ENCODE data around the gene TSPY1. TPM values are rescaled to one million over a fixed set of nuclear protein-coding genes. Genes with fewer than 3 reads are reported as not detected.
"Not testable (repeated sequence)": the region's sequence is repeated elsewhere in the genome, so short reads cannot be mapped to it uniquely, and the experiment has no call there.

TSPY1 gene
- total RNA-seq = not detected

- H3K4me1 ChIP-seq; DNase-seq (ENCODE audit: extremely low spot score); H3K4me3 ChIP-seq; intact Hi-C loops (cut with DNase I); H3K27me3 ChIP-seq; H3K9me3 ChIP-seq; H3K36me3 ChIP-seq; H3K27ac ChIP-seq (replicated peaks in 1 of 4): not testable (repeated sequence)
- no CpG with 5 or more reads among the region's 25 CpGs for WGBS
Measured at GRCh38 chrY:9466655-9467054, at the start of gene TSPY1. TSPY1 (plus strand) TSS chrY:9466955; CDS start chrY:9467001, 46 bp downstream.

- no CpG with 5 or more reads among the region's 26 CpGs for WGBS
- DNase-seq (ENCODE audit: extremely low spot score); H3K27ac ChIP-seq (replicated peaks in 1 of 4): not testable (repeated sequence)
Measured at GRCh38 chrY:9486967-9487366, 20.2 kb downstream of the TSPY1 start, which contains the start of gene TSPY9. TSPY9 (plus strand) TSS chrY:9487267; CDS start chrY:9487313, 46 bp downstream.

GRCh38 chrY:9504396-9504795 is 37.6 kb downstream of the TSPY1 start:
- H3K9me3 ChIP-seq; H3K4me3 ChIP-seq; H3K27ac ChIP-seq (replicated peaks in 1 of 4); H3K36me3 ChIP-seq; intact Hi-C loops (cut with DNase I); H3K27me3 ChIP-seq; DNase-seq (ENCODE audit: extremely low spot score); H3K4me1 ChIP-seq: not testable (repeated sequence)
- WGBS = no CpG with 5 or more reads among the region's 6 CpGs

More at GRCh38 chrY:9486967-9487366, 20.2 kb downstream of the TSPY1 start, which contains the start of gene TSPY9:
- H3K4me1 ChIP-seq; H3K27me3 ChIP-seq; intact Hi-C loops (cut with DNase I); H3K36me3 ChIP-seq; H3K4me3 ChIP-seq; H3K9me3 ChIP-seq: not testable (repeated sequence)

- H3K27ac ChIP-seq (replicated peaks in 1 of 4); H3K4me3 ChIP-seq; H3K36me3 ChIP-seq; H3K9me3 ChIP-seq; H3K27me3 ChIP-seq; H3K4me1 ChIP-seq; DNase-seq (ENCODE audit: extremely low spot score); intact Hi-C loops (cut with DNase I): not testable (repeated sequence)
- no CpG with 5 or more reads among the region's 12 CpGs for WGBS
Measured at GRCh38 chrY:9516287-9516686, 49.5 kb downstream of the TSPY1 start.

Other genes with a start within 250 kb of the TSPY1 start
- not detected for gene TSPY4, start 129.5 kb upstream of the TSPY1 start, total RNA-seq
- not detected for gene TSPY8, start 109.2 kb upstream of the TSPY1 start, total RNA-seq
- gene TSPY3, start 68.5 kb upstream of the TSPY1 start, total RNA-seq = not detected
- gene TSPY9, start 20.3 kb downstream of the TSPY1 start, total RNA-seq = not detected
- not detected for gene TSPY10, start 60.9 kb downstream of the TSPY1 start, total RNA-seq